OCI-LY7 (cell line): Measurements from ENCODE around the gene AGAP3. TPM values are rescaled to one million over a fixed set of nuclear protein-coding genes. Genes with fewer than 3 reads are reported as not detected.

Experiments
- BruUV-seq: library from RNA; stranded (reverse); fragments of 400-500 nt; replicated peaks from 2 replicates; lab custom pipeline; 2021; lab: Mats Ljungman, UMichigan
- CTCF ChIA-PET: fragments of 300-600 bp; sonication (Branson Sonifier 250); formaldehyde crosslinking; loops from one replicate; lab custom pipeline; 2022; ENCODE audit warnings: antibody characterized with exemption; ENCODE audit not compliant: unreplicated experiment; lab: Charles Lee
- POLR2A ChIA-PET: fragments of 300-600 bp; sonication (Branson Sonifier 250); formaldehyde crosslinking; loops from one replicate; lab custom pipeline; 2022; ENCODE audit warnings: antibody characterized with exemption; lab: Charles Lee
- DNase-seq: peaks from one replicate; pipeline ENCODE4 v3.0.0-alpha.2; 2015; ENCODE audit warnings: low spot score
- H2AFZ ChIP-seq: fragments of 200-600 bp; sonication (generic), shearing (Covaris generic); 2 replicates; pipeline ENCODE4 v1.6.1; 2014; ENCODE audit warnings: mild to moderate bottlenecking, antibody characterized with exemption, low read length, moderate library complexity
- H3K27ac ChIP-seq: fragments of 200-600 bp; sonication (generic); 2 replicates; pipeline ENCODE4 v1.5.1; 2014; ENCODE audit warnings: mixed run types, low read depth, mild to moderate bottlenecking, moderate library complexity, low read length, inconsistent platforms; ENCODE audit not compliant: poor library complexity, severe bottlenecking
- H3K36me3 ChIP-seq: fragments of 200-600 bp; sonication (generic); 2 replicates; pipeline ENCODE4 v1.6.1; 2014; ENCODE audit warnings: mild to moderate bottlenecking, antibody characterized with exemption, low read length, moderate library complexity, mixed read lengths; ENCODE audit not compliant: insufficient read depth
- H3K4me1 ChIP-seq: fragments of 200-600 bp; sonication (generic); 2 replicates; pipeline ENCODE4 v1.5.1; 2014; ENCODE audit warnings: mild to moderate bottlenecking, low read length; ENCODE audit not compliant: insufficient read depth, poor library complexity, severe bottlenecking
- H3K4me2 ChIP-seq: fragments of 200-600 bp; sonication (generic); 2 replicates; pipeline ENCODE4 v1.6.1; 2014; ENCODE audit warnings: mild to moderate bottlenecking, low read length
- H3K4me3 ChIP-seq: fragments of 200-600 bp; sonication (generic); 2 replicates; pipeline ENCODE4 v1.5.1; 2014; ENCODE audit warnings: mild to moderate bottlenecking, low read depth, low read length; ENCODE audit not compliant: poor library complexity, severe bottlenecking
- H3K79me2 ChIP-seq: fragments of 200-600 bp; sonication (generic); 2 replicates; pipeline ENCODE4 v1.6.1; 2016; ENCODE audit warnings: low read depth, mild to moderate bottlenecking, low read length, moderate library complexity, mixed read lengths; ENCODE audit not compliant: insufficient read depth
- H3K9me2 ChIP-seq: fragments of 200-600 bp; sonication (generic); 2 replicates; pipeline ENCODE4 v1.6.1; 2016; ENCODE audit warnings: mild to moderate bottlenecking, low read length, mixed read lengths; ENCODE audit not compliant: insufficient read depth
- H3K9me3 ChIP-seq: fragments of 200-600 bp; sonication (generic); 2 replicates; pipeline ENCODE4 v1.6.1; 2014; ENCODE audit warnings: mild to moderate bottlenecking, mixed run types, low read length, mixed read lengths
- H4K20me1 ChIP-seq: fragments of 200-600 bp; sonication (generic); 2 replicates; pipeline ENCODE4 v1.6.1; 2014; ENCODE audit warnings: mild to moderate bottlenecking, antibody characterized with exemption, low read length, moderate library complexity, mixed read lengths; ENCODE audit not compliant: insufficient read depth
- EZH2phosphoT487 ChIP-seq: fragments of 200-600 bp; sonication (generic); IDR thresholded peaks from 2 replicates; pipeline ENCODE4 v1.6.1; 2018; ENCODE audit warnings: low read depth, borderline replicate concordance, mild to moderate bottlenecking, mixed run types, antibody characterized with exemption, low read length, moderate library complexity, mixed read lengths
- intact Hi-C: fragments of 100-400 bp; cut with micrococcal nuclease; formaldehyde crosslinking; loops from one replicate; pipeline ENCODE4 v1.10.0; 2022; ENCODE audit not compliant: unreplicated experiment
- total RNA-seq, 2 experiments: library from RNA; depleted of rRNA in 1 of 2; stranded (reverse); fragments of >200 nt in 1 of 2; shearing (Covaris generic) in 1 of 2; gene quantifications; 2 replicates each; pipeline ENCODE4 v1.2.3, GENCODE V29; 2014 to 2022
- TF ChIP-seq, protein P1 (sequence below): fragments of 200-600 bp; sonication (generic); conservative IDR thresholded peaks from 2 replicates; pipeline ENCODE4 v1.5.1; 2014; ENCODE audit warnings: mild to moderate bottlenecking, antibody characterized with exemption, low read length, moderate library complexity, mixed read lengths

AGAP3 gene
- total RNA-seq, 2 experiments from 2014 or later: 4.8 to 30.9 TPM

DNA sequence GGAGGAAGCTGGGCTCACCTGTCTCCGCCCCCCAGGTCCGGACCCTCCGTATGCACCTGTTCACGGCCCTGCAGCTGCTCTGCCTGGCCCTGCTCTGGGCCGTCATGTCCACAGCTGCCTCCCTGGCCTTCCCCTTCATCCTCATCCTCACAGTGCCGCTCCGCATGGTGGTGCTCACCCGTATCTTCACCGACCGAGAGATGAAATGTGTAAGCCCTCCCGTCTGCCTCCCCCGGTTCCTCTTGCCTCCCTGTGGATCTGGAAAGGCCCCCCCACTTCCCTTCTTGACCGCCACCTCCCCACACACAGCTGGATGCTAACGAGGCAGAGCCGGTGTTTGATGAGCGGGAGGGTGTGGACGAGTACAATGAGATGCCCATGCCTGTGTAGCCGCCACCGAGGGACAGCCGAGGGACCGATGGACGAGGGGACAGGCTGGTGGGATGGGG, 10.3 kb upstream of the AGAP3 start:
- TF ChIP-seq, protein P1, sequence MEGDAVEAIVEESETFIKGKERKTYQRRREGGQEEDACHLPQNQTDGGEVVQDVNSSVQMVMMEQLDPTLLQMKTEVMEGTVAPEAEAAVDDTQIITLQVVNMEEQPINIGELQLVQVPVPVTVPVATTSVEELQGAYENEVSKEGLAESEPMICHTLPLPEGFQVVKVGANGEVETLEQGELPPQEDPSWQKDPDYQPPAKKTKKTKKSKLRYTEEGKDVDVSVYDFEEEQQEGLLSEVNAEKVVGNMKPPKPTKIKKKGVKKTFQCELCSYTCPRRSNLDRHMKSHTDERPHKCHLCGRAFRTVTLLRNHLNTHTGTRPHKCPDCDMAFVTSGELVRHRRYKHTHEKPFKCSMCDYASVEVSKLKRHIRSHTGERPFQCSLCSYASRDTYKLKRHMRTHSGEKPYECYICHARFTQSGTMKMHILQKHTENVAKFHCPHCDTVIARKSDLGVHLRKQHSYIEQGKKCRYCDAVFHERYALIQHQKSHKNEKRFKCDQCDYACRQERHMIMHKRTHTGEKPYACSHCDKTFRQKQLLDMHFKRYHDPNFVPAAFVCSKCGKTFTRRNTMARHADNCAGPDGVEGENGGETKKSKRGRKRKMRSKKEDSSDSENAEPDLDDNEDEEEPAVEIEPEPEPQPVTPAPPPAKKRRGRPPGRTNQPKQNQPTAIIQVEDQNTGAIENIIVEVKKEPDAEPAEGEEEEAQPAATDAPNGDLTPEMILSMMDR: no peak
- TF ChIP-seq EZH2phosphoT487: no peak
- Histone ChIP-seq H3K27ac (no peak overlapping the region), H3K9me2 (no peaks in the 10 kb centered on the region), H3K4me2 (no peak overlapping the region), H4K20me1 (no peaks in the 10 kb centered on the region), H3K4me1 (peaks cover 20% of the 10 kb centered on the region), H3K4me3 (no peak overlapping the region), H2AFZ (no peak overlapping the region), H3K9me3 (no peaks in the 10 kb centered on the region), H3K36me3 (peaks cover 83% of the 10 kb centered on the region), H3K79me2 (peaks cover 16% of the 10 kb centered on the region; the same call in 1 of the 2 replicates)
- CTCF ChIA-PET: no interaction called here
- BruUV-seq: TSS peak; percentile 72
- intact Hi-C loops: no loop called here
- POLR2A ChIA-PET: interaction anchor here (0.6 to 1.3 kb wide), 2 partner anchors 9 to 37 kb away, joined by 3 to 5 read pairs; no protein-coding TSS in a partner anchor
- DNase-seq: no peak

DNA sequence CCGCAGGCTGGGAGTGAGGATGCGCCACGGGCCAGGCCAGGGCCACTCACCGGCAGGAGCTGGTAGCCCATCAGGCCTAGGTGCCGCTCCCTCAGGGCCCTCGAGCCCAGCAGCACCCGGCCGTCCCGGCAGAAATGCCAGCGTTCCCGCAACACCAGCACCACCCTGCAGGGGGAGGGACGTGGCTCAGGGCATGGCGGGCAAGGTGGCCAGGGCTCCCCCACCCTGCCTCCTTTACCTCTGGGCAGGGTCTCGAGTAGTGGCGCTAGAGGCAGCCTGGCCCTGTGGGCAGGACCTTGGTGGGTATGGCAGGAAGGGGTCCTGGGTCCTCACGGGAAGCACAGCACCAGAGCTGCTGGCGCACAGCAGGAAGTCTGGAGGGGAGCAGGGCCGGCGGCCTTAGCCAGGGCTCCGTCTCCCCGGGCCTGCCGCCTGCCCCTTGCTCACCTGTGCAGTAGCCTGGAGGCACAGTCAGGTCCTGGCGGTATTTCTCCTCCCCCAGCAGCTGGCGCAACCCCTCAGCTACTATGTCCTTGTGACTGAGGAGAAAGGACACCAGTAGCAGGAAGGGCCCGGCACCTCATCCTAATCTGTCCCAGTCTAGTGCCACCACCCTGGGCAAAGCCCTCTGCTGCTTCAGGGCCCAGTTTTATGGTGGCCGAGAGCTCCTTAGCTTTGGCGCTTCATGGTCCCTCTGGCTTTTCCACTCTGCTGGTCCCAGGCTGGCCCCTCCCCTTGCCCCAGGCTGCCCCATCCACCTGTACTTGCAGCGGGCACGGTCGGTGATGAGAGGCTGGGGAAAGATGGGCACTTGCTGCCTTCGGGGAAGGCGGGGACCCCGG, 9.2 kb upstream of the AGAP3 start:
- H3K9me3 ChIP-seq: no peaks in the 10 kb centered on the region
- DNase-seq: no peak
- no peak overlapping the region for H3K27ac ChIP-seq
- H3K4me2 ChIP-seq: no peak overlapping the region
- H2AFZ ChIP-seq: no peak overlapping the region
- BruUV-seq: no TSS peak
- H3K9me2 ChIP-seq: no peaks in the 10 kb centered on the region
- H3K4me1 ChIP-seq: peaks cover 31% of the 10 kb centered on the region
- intact Hi-C loops: no loop called here
- ChIA-PET CTCF (no interaction called here), POLR2A (interaction anchor here (1.0 to 1.3 kb wide), 2 partner anchors 8 to 17 kb away, joined by 3 read pairs; no protein-coding TSS in a partner anchor)
- no peaks in the 10 kb centered on the region for H4K20me1 ChIP-seq
- peaks cover 72% of the 10 kb centered on the region for H3K36me3 ChIP-seq
- no peak overlapping the region for H3K4me3 ChIP-seq
- TF ChIP-seq EZH2phosphoT487: no peak
- TF ChIP-seq, protein P1: 0 out of 2 replicates have a peak, but pooled peaks have one; percentile 34
- H3K79me2 ChIP-seq: peaks cover 18% of the 10 kb centered on the region; the same call in 1 of the 2 replicates
